Endothelial cell (in vitro differentiated cells): ENCODE measurements around the gene TRIM67. TPM values are rescaled to one million over a fixed set of nuclear protein-coding genes. Genes with fewer than 3 reads are reported as not detected.

Source experiments
- DNase-seq: peaks from one replicate; pipeline ENCODE4 v3.0.0; 2021; ENCODE audit warnings: low spot score
- H3K27ac Mint-ChIP-seq: one replicate; pipeline ENCODE4 v1.8.0; 2021; ENCODE audit warnings: mixed read lengths, inconsistent platforms; ENCODE audit not compliant: unreplicated experiment
- H3K27me3 Mint-ChIP-seq: one replicate; pipeline ENCODE4 v1.8.0; 2021; ENCODE audit warnings: mild to moderate bottlenecking, moderate library complexity, mixed read lengths, inconsistent platforms; ENCODE audit not compliant: unreplicated experiment
- H3K36me3 Mint-ChIP-seq: one replicate; pipeline ENCODE4 v1.8.0; 2021; ENCODE audit warnings: mild to moderate bottlenecking, low read depth, mixed read lengths, inconsistent platforms; ENCODE audit not compliant: unreplicated experiment
- H3K4me1 Mint-ChIP-seq: one replicate; pipeline ENCODE4 v1.8.0; 2021; ENCODE audit warnings: mild to moderate bottlenecking, mixed read lengths, inconsistent platforms; ENCODE audit not compliant: unreplicated experiment
- H3K4me3 Mint-ChIP-seq: one replicate; pipeline ENCODE4 v1.8.0; 2021; ENCODE audit warnings: mild to moderate bottlenecking, mixed read lengths, inconsistent platforms; ENCODE audit not compliant: unreplicated experiment
- H3K9me3 Mint-ChIP-seq: one replicate; pipeline ENCODE4 v1.8.0; 2021; ENCODE audit warnings: mixed read lengths, inconsistent platforms; ENCODE audit not compliant: unreplicated experiment
- CTCF ChIP-seq: fragments of 200-600 bp; sonication (generic); IDR thresholded peaks from one replicate; pipeline ENCODE4 v1.5.0; 2021; ENCODE audit warnings: antibody characterized with exemption; ENCODE audit not compliant: unreplicated experiment
- total RNA-seq: library from RNA; stranded (reverse); fragmentation: NEBNext Ultra II Directional; extraction: Animal tissue kit (Norgen Biotek cat#: 25700); gene quantifications from one replicate; pipeline ENCODE4 v1.2.1, GENCODE V29; 2021; ENCODE audit not compliant: unreplicated experiment

TRIM67 gene
- total RNA-seq, 1 donor from 2014 or later, result 0.26 TPM

GRCh38 chr1:231186356-231187115 is 24.7 kb downstream of the TRIM67 start:
- no peaks in the 10 kb centered on the region for H3K4me1 Mint-ChIP-seq
- no peak overlapping the region for H3K4me3 Mint-ChIP-seq
- TF ChIP-seq CTCF, result no peak
- H3K27ac Mint-ChIP-seq, result no peak overlapping the region
- H3K36me3 Mint-ChIP-seq, result no peaks in the 10 kb centered on the region
- H3K27me3 Mint-ChIP-seq, result peaks cover 4% of the 10 kb centered on the region
- H3K9me3 Mint-ChIP-seq, result no peaks in the 10 kb centered on the region
- DNase-seq, result no peak

GRCh38 chr1:231187571-231187970 is 25.7 kb downstream of the TRIM67 start:
- DNase-seq, result no peak
- Mint-ChIP-seq H3K27ac (no peak overlapping the region), H3K9me3 (no peaks in the 10 kb centered on the region), H3K27me3 (peaks cover 3% of the 10 kb centered on the region), H3K4me3 (no peak overlapping the region), H3K36me3 (no peaks in the 10 kb centered on the region), H3K4me1 (no peaks in the 10 kb centered on the region)
- no peak for TF ChIP-seq CTCF

- Mint-ChIP-seq H3K4me3 (no peak overlapping the region), H3K27ac (no peak overlapping the region), H3K9me3 (no peaks in the 10 kb centered on the region), H3K4me1 (no peaks in the 10 kb centered on the region), H3K27me3 (peaks cover 3% of the 10 kb centered on the region), H3K36me3 (no peaks in the 10 kb centered on the region)
- TF ChIP-seq CTCF, result no peak
- DNase-seq, result no peak
Measured at GRCh38 chr1:231188072-231188471, 26.2 kb downstream of the TRIM67 start.

- H3K4me1 Mint-ChIP-seq, result no peaks in the 10 kb centered on the region
- H3K9me3 Mint-ChIP-seq, result no peaks in the 10 kb centered on the region
- H3K4me3 Mint-ChIP-seq, result no peak overlapping the region
- H3K27ac Mint-ChIP-seq, result no peak overlapping the region
- no peak for DNase-seq
- no peak for TF ChIP-seq CTCF
- no peaks in the 10 kb centered on the region for H3K36me3 Mint-ChIP-seq
- peaks cover 3% of the 10 kb centered on the region for H3K27me3 Mint-ChIP-seq
Measured at GRCh38 chr1:231188768-231189167, 26.9 kb downstream of the TRIM67 start.

- Mint-ChIP-seq H3K9me3 (no peaks in the 10 kb centered on the region), H3K4me3 (no peak overlapping the region), H3K36me3 (no peaks in the 10 kb centered on the region), H3K27ac (no peak overlapping the region), H3K27me3 (peaks cover 3% of the 10 kb centered on the region), H3K4me1 (no peaks in the 10 kb centered on the region)
- TF ChIP-seq CTCF, result no peak
- DNase-seq, result no peak
Measured at GRCh38 chr1:231189683-231190270, 27.9 kb downstream of the TRIM67 start.
